ENCODE measurements around the gene ABCA1.
"Not testable (repeated sequence)": the region's sequence is repeated elsewhere in the genome, so short reads cannot be mapped to it uniquely, and the experiment has no call there.

The ABCA1 gene

GRCh38 chr9:104927912-104928740 is at the start of gene ABCA1:
Gene ABCA1 (minus strand): TSS chr9:104928155. CDS start chr9:104903679, 24,476 bp downstream.
- peak; percentile 71 to 72 for DNase-seq (ENCODE audit: low read depth in 2 of 2)

- no peak for DNase-seq (ENCODE audit: low read depth in 2 of 2)
These were observed 49.6 kb upstream of the ABCA1 start for GRCh38 chr9:104977580-104977979.

- no peak for DNase-seq (ENCODE audit: low read depth in 2 of 2)
These were observed 49.2 kb upstream of the ABCA1 start for GRCh38 chr9:104977168-104977567.

- not testable (repeated sequence) for DNase-seq (ENCODE audit: low read depth in 2 of 2)
These were observed 48.1 kb upstream of the ABCA1 start for GRCh38 chr9:104975966-104976595.

- no peak for DNase-seq (ENCODE audit: low read depth in 2 of 2)
These were observed 46.4 kb upstream of the ABCA1 start for GRCh38 chr9:104974053-104974962.

- no peak for DNase-seq (ENCODE audit: low read depth in 2 of 2)
These were observed 44.4 kb upstream of the ABCA1 start for GRCh38 chr9:104972242-104972866.

- no peak for DNase-seq (ENCODE audit: low read depth in 2 of 2)
These were observed 43.6 kb upstream of the ABCA1 start for GRCh38 chr9:104971511-104971910.

- DNase-seq (ENCODE audit: low read depth in 2 of 2), result no peak
These were observed 42.5 kb upstream of the ABCA1 start for GRCh38 chr9:104970271-104970987.

- DNase-seq (ENCODE audit: low read depth in 2 of 2), result no peak
These were observed 41.2 kb upstream of the ABCA1 start for GRCh38 chr9:104969116-104969515.

GRCh38 chr9:104968025-104968982 is 40.3 kb upstream of the ABCA1 start:
- peak; percentile 74 to 82 for DNase-seq (ENCODE audit: low read depth in 2 of 2)

GRCh38 chr9:104963076-104963475 is 35.1 kb upstream of the ABCA1 start:
- no peak for DNase-seq (ENCODE audit: low read depth in 2 of 2)

GRCh38 chr9:104961701-104962359 is 33.9 kb upstream of the ABCA1 start:
- DNase-seq (ENCODE audit: low read depth in 2 of 2), result no peak

- DNase-seq (ENCODE audit: low read depth in 2 of 2), result peak; percentile 60 to 61
These were observed 33.3 kb upstream of the ABCA1 start for GRCh38 chr9:104961238-104961637.

GRCh38 chr9:104960662-104961061 is 32.7 kb upstream of the ABCA1 start:
- no peak for DNase-seq (ENCODE audit: low read depth in 2 of 2)

GRCh38 chr9:104958751-104959150 is 30.8 kb upstream of the ABCA1 start:
- DNase-seq (ENCODE audit: low read depth in 2 of 2), result no peak

GRCh38 chr9:104958006-104958405 is 30.1 kb upstream of the ABCA1 start:
- DNase-seq (ENCODE audit: low read depth in 2 of 2), result not testable (repeated sequence)

- no peak for DNase-seq (ENCODE audit: low read depth in 2 of 2)
These were observed 23.5 kb upstream of the ABCA1 start for GRCh38 chr9:104951487-104951886.

- DNase-seq (ENCODE audit: low read depth in 2 of 2), result no peak
These were observed 22.9 kb upstream of the ABCA1 start for GRCh38 chr9:104950838-104951237.

GRCh38 chr9:104948277-104948676 is 20.3 kb upstream of the ABCA1 start:
- DNase-seq (ENCODE audit: low read depth in 2 of 2), result no peak

All from stimulated activated CD4-positive, alpha-beta T cell treated with anti-CD3 and anti-CD28 coated beads, Interleukin-15, amount 100 ng/mL, for 48 hours (primary cell).